SK-N-MC (cell line): ENCODE results near the gene GAD2.

ENCODE experiments used
- EZH2 ChIP-seq: fragments of 200-600 bp; sonication (generic); IDR thresholded peaks from one replicate; pipeline ENCODE4 v1.6.1; 2017; ENCODE audit warnings: antibody characterized with exemption
- POLR2AphosphoS5 ChIP-seq: IDR thresholded peaks from 2 replicates; pipeline ENCODE4 v1.6.1; 2012; ENCODE audit warnings: mild to moderate bottlenecking, low read depth, low read length, borderline replicate concordance

DNA sequence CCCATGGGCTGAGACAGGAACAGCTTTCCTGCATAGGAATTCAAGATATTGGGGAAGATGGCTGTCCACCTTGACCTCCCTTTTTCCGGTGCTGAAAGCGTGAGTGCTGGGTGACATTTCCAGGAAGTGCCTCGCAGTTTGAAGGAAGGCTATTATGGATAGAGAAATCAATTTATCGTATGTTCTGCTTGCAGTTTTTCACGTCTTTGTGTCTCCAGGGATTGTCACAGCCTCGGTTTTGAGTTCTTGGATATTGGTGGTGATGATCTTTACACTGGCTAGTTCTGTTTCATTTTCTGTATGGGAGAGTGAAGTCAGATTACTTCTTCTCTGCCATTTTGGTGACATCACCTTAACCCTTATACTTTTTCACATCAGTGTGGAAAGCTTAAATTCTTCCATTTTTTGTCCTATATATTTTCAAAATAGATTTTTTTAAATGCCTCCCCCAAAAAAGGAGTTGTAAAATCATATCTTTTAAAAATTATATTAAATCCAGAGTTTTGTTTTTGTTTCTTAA, 119.1 kb downstream of the GAD2 start:
- TF ChIP-seq POLR2AphosphoS5 (no peak), EZH2 (no peak)
